ENCODE data around the gene TFRC. TPM values are rescaled to one million over a fixed set of nuclear protein-coding genes. Genes with fewer than 3 reads are reported as not detected.
A peak's percentile ranks its signal among the peaks of the same experiment; 100 is the strongest.
"Not testable (repeated sequence)": the region's sequence is repeated elsewhere in the genome, so short reads cannot be mapped to it uniquely, and the experiment has no call there.

TFRC gene
- total RNA-seq, 1 donor from 2014 or later = 74.0 TPM

- peaks cover 13% of the 10 kb centered on the region for H3K9me3 Mint-ChIP-seq (ENCODE audit: low read depth)
- no peak overlapping the region for H3K4me3 Mint-ChIP-seq (ENCODE audit: low read depth)
- H3K27me3 Mint-ChIP-seq = peaks cover 19% of the 10 kb centered on the region
- peaks cover 11% of the 10 kb centered on the region for H3K4me1 Mint-ChIP-seq (ENCODE audit: low read depth)
- DNase-seq (ENCODE audit: low spot score, unreplicated experiment) = no peak
- no peak overlapping the region for H3K27ac Mint-ChIP-seq
- H3K36me3 Mint-ChIP-seq (ENCODE audit: insufficient read depth) = peaks cover 1% of the 10 kb centered on the region
- no peak for TF ChIP-seq CTCF (IDR thresholded peaks at IDR 0.05; ENCODE audit: unreplicated experiment)
Measured at GRCh38 chr3:196042673-196043072, 39.2 kb downstream of the TFRC start.

- H3K9me3 Mint-ChIP-seq (ENCODE audit: low read depth) = peaks cover 17% of the 10 kb centered on the region
- H3K4me3 Mint-ChIP-seq (ENCODE audit: low read depth) = no peak overlapping the region
- no peak overlapping the region for H3K27ac Mint-ChIP-seq
- TF ChIP-seq CTCF (IDR thresholded peaks at IDR 0.05; ENCODE audit: unreplicated experiment) = no peak
- H3K4me1 Mint-ChIP-seq (ENCODE audit: low read depth) = no peaks in the 10 kb centered on the region
- DNase-seq (ENCODE audit: low spot score, unreplicated experiment) = no peak
- H3K36me3 Mint-ChIP-seq (ENCODE audit: insufficient read depth) = no peaks in the 10 kb centered on the region
- peaks cover 19% of the 10 kb centered on the region for H3K27me3 Mint-ChIP-seq
Measured at GRCh38 chr3:196039359-196039758, 42.5 kb downstream of the TFRC start.

GRCh38 chr3:196026059-196026458 lies 55.8 kb downstream of the TFRC start:
- H3K4me3 Mint-ChIP-seq (ENCODE audit: low read depth); H3K27ac Mint-ChIP-seq; H3K36me3 Mint-ChIP-seq (ENCODE audit: insufficient read depth); H3K4me1 Mint-ChIP-seq (ENCODE audit: low read depth): not testable (repeated sequence)
- H3K9me3 Mint-ChIP-seq (ENCODE audit: low read depth) = peaks cover 15% of the 10 kb centered on the region
- DNase-seq (ENCODE audit: low spot score, unreplicated experiment) = peak; percentile 29
- TF ChIP-seq CTCF (IDR thresholded peaks at IDR 0.05; ENCODE audit: unreplicated experiment) = peak; percentile 59
- peaks cover 34% of the 10 kb centered on the region for H3K27me3 Mint-ChIP-seq

GRCh38 chr3:196024968-196025367 lies 56.9 kb downstream of the TFRC start:
- no peaks in the 10 kb centered on the region for H3K36me3 Mint-ChIP-seq (ENCODE audit: insufficient read depth)
- H3K27me3 Mint-ChIP-seq = peaks cover 43% of the 10 kb centered on the region
- H3K4me1 Mint-ChIP-seq (ENCODE audit: low read depth) = no peaks in the 10 kb centered on the region
- no peak overlapping the region for H3K4me3 Mint-ChIP-seq (ENCODE audit: low read depth)
- H3K27ac Mint-ChIP-seq = no peak overlapping the region
- H3K9me3 Mint-ChIP-seq (ENCODE audit: low read depth) = peaks cover 13% of the 10 kb centered on the region
- no peak for DNase-seq (ENCODE audit: low spot score, unreplicated experiment)
- TF ChIP-seq CTCF (IDR thresholded peaks at IDR 0.05; ENCODE audit: unreplicated experiment) = no peak

GRCh38 chr3:196023947-196024346 lies 57.9 kb downstream of the TFRC start:
- no peak for TF ChIP-seq CTCF (IDR thresholded peaks at IDR 0.05; ENCODE audit: unreplicated experiment)
- H3K36me3 Mint-ChIP-seq (ENCODE audit: insufficient read depth) = no peaks in the 10 kb centered on the region
- no peak for DNase-seq (ENCODE audit: low spot score, unreplicated experiment)
- no peak overlapping the region for H3K27ac Mint-ChIP-seq
- peaks cover 10% of the 10 kb centered on the region for H3K9me3 Mint-ChIP-seq (ENCODE audit: low read depth)
- H3K4me1 Mint-ChIP-seq (ENCODE audit: low read depth) = no peaks in the 10 kb centered on the region
- peaks cover 49% of the 10 kb centered on the region for H3K27me3 Mint-ChIP-seq
- no peak overlapping the region for H3K4me3 Mint-ChIP-seq (ENCODE audit: low read depth)

GRCh38 chr3:196022499-196022878 lies 59.4 kb downstream of the TFRC start:
- H3K4me1 Mint-ChIP-seq (ENCODE audit: low read depth); H3K36me3 Mint-ChIP-seq (ENCODE audit: insufficient read depth); H3K4me3 Mint-ChIP-seq (ENCODE audit: low read depth); DNase-seq (ENCODE audit: low spot score, unreplicated experiment); H3K27ac Mint-ChIP-seq: not testable (repeated sequence)
- H3K27me3 Mint-ChIP-seq = peaks cover 50% of the 10 kb centered on the region
- peaks cover 10% of the 10 kb centered on the region for H3K9me3 Mint-ChIP-seq (ENCODE audit: low read depth)

All from progenitor cell of endocrine pancreas (in vitro differentiated cells).